Measurements from ENCODE around the gene GJB2.

The GJB2 gene

DNA sequence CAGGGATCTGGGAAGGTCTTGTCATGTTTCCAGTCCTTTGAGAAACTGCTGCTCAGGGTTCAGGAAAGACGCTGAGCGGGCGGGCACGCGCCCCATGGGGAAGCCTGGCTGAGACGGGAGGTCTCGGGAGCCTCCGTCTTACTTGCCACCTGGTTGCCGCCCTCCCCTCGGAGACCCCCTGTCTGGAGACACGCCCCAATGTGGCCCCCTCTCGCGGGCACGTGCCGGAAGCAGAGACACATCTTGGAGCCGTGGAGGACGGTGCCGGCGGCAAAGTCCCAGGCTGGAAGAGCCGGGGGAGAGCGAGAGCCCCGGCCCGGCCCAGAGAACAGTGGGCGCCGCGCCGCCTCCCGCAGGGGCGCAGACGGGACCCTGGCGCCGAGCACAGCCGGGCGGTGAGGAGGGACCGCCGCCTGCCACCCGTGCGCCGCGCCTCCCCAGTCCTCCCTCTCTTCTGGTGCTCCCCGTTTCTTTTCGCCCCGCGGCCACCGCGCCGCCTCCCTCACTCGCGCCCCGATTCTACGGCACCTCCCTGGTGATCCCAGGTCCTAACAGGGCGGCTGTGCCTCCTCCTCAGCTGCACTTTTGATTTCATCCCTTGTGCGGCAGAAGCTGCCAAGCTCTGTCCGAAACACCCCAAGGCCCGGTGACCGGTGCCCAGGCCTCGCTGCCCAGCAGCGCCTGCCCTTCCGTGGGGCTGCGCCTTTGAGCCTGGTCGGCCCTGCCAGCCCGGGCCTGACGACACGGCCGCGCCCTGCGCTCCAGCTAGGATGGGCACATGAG is 15.5 kb downstream of the GJB2 start:
- Histone ChIP-seq H3K4me1 (ENCODE audit: insufficient read depth, low read length, poor library complexity, severe bottlenecking) (no peaks in the 10 kb centered on the region), H3K79me2 (ENCODE audit: insufficient read depth, low read length) (no peaks in the 10 kb centered on the region), H3K9me3 (ENCODE audit: insufficient read depth, low read depth, low read length) (no peaks in the 10 kb centered on the region), H4K20me1 (ENCODE audit: insufficient read depth, low read length, poor library complexity, severe bottlenecking) (no peaks in the 10 kb centered on the region), H3K4me3 (ENCODE audit: low read length, poor library complexity, severe bottlenecking) (no peak overlapping the region), H3K4me2 (ENCODE audit: low read depth, low read length, poor library complexity, severe bottlenecking) (no peak overlapping the region), H3K9me2 (replicated peaks; ENCODE audit: low read depth, low read length) (no peaks in the 10 kb centered on the region), H3K27me3 (ENCODE audit: insufficient read depth, low read length, poor library complexity, severe bottlenecking) (no peaks in the 10 kb centered on the region), H3F3A (ENCODE audit: low read depth) (no peaks in the 10 kb centered on the region), H2AFZ (ENCODE audit: low read length) (no peak overlapping the region), H3K9ac (ENCODE audit: low read depth, low read length, poor library complexity, severe bottlenecking) (no peak overlapping the region), H3K36me3 (ENCODE audit: insufficient read depth, low read length) (no peaks in the 10 kb centered on the region)
- TF ChIP-seq, protein P1, sequence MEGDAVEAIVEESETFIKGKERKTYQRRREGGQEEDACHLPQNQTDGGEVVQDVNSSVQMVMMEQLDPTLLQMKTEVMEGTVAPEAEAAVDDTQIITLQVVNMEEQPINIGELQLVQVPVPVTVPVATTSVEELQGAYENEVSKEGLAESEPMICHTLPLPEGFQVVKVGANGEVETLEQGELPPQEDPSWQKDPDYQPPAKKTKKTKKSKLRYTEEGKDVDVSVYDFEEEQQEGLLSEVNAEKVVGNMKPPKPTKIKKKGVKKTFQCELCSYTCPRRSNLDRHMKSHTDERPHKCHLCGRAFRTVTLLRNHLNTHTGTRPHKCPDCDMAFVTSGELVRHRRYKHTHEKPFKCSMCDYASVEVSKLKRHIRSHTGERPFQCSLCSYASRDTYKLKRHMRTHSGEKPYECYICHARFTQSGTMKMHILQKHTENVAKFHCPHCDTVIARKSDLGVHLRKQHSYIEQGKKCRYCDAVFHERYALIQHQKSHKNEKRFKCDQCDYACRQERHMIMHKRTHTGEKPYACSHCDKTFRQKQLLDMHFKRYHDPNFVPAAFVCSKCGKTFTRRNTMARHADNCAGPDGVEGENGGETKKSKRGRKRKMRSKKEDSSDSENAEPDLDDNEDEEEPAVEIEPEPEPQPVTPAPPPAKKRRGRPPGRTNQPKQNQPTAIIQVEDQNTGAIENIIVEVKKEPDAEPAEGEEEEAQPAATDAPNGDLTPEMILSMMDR (conservative IDR thresholded peaks at IDR 0.05; ENCODE audit: low read length), result no peak
- TF ChIP-seq EZH2phosphoT487 (IDR thresholded peaks at IDR 0.05; ENCODE audit: borderline replicate concordance), result no peak

DNA sequence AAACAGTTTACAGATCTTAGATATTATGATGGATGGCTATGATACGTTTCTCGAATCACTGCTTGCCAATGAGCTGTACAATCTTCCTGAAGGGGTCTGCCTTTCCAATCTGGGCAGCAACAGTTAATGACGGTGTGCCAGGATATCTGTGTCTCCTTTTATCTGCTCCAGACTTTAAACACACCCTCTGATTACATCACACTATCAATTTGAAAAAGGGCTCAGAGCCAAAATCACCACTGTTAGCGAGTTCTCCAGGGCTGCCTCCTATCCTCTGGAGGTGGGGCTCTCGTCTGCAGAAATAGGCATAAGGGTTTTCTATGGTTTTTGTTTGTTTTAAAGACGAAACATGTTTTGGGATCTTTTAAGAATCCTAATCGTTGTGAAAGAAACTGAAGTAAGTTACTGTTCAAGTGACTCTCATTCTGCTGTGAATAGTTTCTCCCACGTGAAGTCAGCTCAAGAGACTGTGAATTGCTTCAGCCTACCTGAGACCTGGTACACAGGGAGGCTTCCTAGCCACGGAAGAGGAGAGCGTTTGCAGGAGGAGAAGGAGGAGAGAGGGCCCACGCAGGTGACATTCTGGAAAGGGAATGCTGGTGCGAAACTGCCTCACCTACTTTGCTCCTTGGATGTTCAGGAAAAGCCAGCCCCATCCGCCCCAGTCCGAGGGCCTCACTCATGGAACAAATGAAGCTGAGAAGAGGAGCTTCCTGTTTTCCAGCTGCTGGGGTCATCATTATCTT is 16.7 kb downstream of the GJB2 start:
- Histone ChIP-seq H3K36me3 (ENCODE audit: insufficient read depth, low read length) (no peaks in the 10 kb centered on the region), H3K4me2 (ENCODE audit: low read depth, low read length, poor library complexity, severe bottlenecking) (no peak overlapping the region), H3K79me2 (ENCODE audit: insufficient read depth, low read length) (no peaks in the 10 kb centered on the region), H3K9me2 (replicated peaks; ENCODE audit: low read depth, low read length) (no peaks in the 10 kb centered on the region), H3K4me1 (ENCODE audit: insufficient read depth, low read length, poor library complexity, severe bottlenecking) (no peaks in the 10 kb centered on the region), H3K9me3 (ENCODE audit: insufficient read depth, low read depth, low read length) (no peaks in the 10 kb centered on the region), H3K4me3 (ENCODE audit: low read length, poor library complexity, severe bottlenecking) (no peak overlapping the region), H4K20me1 (ENCODE audit: insufficient read depth, low read length, poor library complexity, severe bottlenecking) (no peaks in the 10 kb centered on the region), H3K27me3 (ENCODE audit: insufficient read depth, low read length, poor library complexity, severe bottlenecking) (no peaks in the 10 kb centered on the region), H3F3A (ENCODE audit: low read depth) (no peaks in the 10 kb centered on the region), H3K9ac (ENCODE audit: low read depth, low read length, poor library complexity, severe bottlenecking) (no peak overlapping the region), H2AFZ (ENCODE audit: low read length) (no peak overlapping the region)
- no peak for TF ChIP-seq EZH2phosphoT487 (IDR thresholded peaks at IDR 0.05; ENCODE audit: borderline replicate concordance)
- TF ChIP-seq, protein P1 (conservative IDR thresholded peaks at IDR 0.05; ENCODE audit: low read length), result no peak

DNA sequence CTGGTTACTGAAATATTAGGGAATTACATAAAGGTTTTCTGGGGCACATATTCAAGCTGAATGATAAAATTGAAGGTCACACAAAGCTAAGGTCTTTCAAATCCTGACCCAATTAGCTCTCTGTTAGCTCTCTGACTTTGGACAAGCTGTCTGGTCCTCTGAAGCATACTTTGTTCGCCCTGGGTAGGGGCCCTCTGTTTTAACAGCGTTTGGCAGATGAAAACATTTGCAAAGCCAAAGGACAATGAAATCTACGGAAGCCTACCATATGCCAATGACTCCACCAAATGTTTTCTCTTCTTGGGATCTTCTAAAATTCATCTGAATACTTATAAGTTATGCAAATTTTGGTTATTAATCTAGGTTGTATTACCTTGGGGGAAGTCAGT is 17.3 kb downstream of the GJB2 start:
- Histone ChIP-seq H3K79me2 (ENCODE audit: insufficient read depth, low read length) (no peaks in the 10 kb centered on the region), H3K36me3 (ENCODE audit: insufficient read depth, low read length) (no peaks in the 10 kb centered on the region), H3K4me3 (ENCODE audit: low read length, poor library complexity, severe bottlenecking) (no peak overlapping the region), H3K9ac (ENCODE audit: low read depth, low read length, poor library complexity, severe bottlenecking) (no peak overlapping the region), H2AFZ (ENCODE audit: low read length) (no peak overlapping the region), H3K27me3 (ENCODE audit: insufficient read depth, low read length, poor library complexity, severe bottlenecking) (no peaks in the 10 kb centered on the region), H3K9me3 (ENCODE audit: insufficient read depth, low read depth, low read length) (no peaks in the 10 kb centered on the region), H4K20me1 (ENCODE audit: insufficient read depth, low read length, poor library complexity, severe bottlenecking) (no peaks in the 10 kb centered on the region), H3K9me2 (replicated peaks; ENCODE audit: low read depth, low read length) (no peaks in the 10 kb centered on the region), H3K4me1 (ENCODE audit: insufficient read depth, low read length, poor library complexity, severe bottlenecking) (no peaks in the 10 kb centered on the region), H3K4me2 (ENCODE audit: low read depth, low read length, poor library complexity, severe bottlenecking) (no peak overlapping the region), H3F3A (ENCODE audit: low read depth) (no peaks in the 10 kb centered on the region)
- TF ChIP-seq, protein P1 (conservative IDR thresholded peaks at IDR 0.05; ENCODE audit: low read length), result no peak
- TF ChIP-seq EZH2phosphoT487 (IDR thresholded peaks at IDR 0.05; ENCODE audit: borderline replicate concordance), result no peak

Data from Loucy (cell line).